GM12878 (cell line): Measurements from ENCODE around the gene FDX2. TPM values are rescaled to one million over a fixed set of nuclear protein-coding genes. Genes with fewer than 3 reads are reported as not detected.

ENCODE experiments used
- ATAC-seq: fragments of 200-7000 bp; cut with Tn5 transposase; 3 replicates; pipeline ENCODE4 v1.9.1; 2020; ENCODE audit warnings: mild to moderate bottlenecking, moderate library complexity
- BruUV-seq: library from RNA; stranded (reverse); fragments of 400-500 nt; replicated peaks from 2 replicates; lab custom pipeline; 2021; lab: Mats Ljungman, UMichigan
- CTCF ChIA-PET: fragments of 300-600 bp; sonication (Branson Sonifier 250); formaldehyde crosslinking; extraction: SDS; loops from one replicate; lab custom pipeline; 2021; ENCODE audit warnings: inconsistent platforms; lab: Yijun Ruan, JAX
- POLR2A ChIA-PET: fragments of 350-600 bp; formaldehyde crosslinking; extraction: SDS; loops from one replicate; lab custom pipeline; 2021; ENCODE audit warnings: inconsistent platforms; lab: Charles Lee
- RAD21 ChIA-PET: fragments of 300-600 bp; sonication (Branson Sonifier 250); formaldehyde crosslinking; loops from one replicate; lab custom pipeline; 2023; ENCODE audit warnings: antibody characterized with exemption; ENCODE audit not compliant: unreplicated experiment; lab: Charles Lee
- SMC1A ChIA-PET: fragments of 300-600 bp; sonication (Branson Sonifier 250); formaldehyde crosslinking; loops from one replicate; lab custom pipeline; 2023; ENCODE audit not compliant: unreplicated experiment, uncharacterized antibody; lab: Charles Lee
- DNase-seq: peaks from one replicate; pipeline ENCODE4 v3.0.0-alpha.2; 2011; ENCODE audit warnings: low read depth, low spot score
- FAIRE-seq: peaks from 3 replicates; lab custom pipeline; 2011; peaks lifted over from hg19 to GRCh38; lab: Jason Lieb, UNC
- H2AFZ ChIP-seq: 2 replicates; pipeline ENCODE4 v1.6.0; 2011; ENCODE audit warnings: low read depth, low read length, control low read depth; ENCODE audit not compliant: control insufficient read depth
- H3K27ac ChIP-seq: 2 replicates; pipeline ENCODE4 v1.5.1; 2011; ENCODE audit warnings: control low read depth; ENCODE audit not compliant: control insufficient read depth, insufficient read depth
- H3K27me3 ChIP-seq, 2 experiments: replicated peaks in 1 of 2; 2 replicates each; pipeline versions ENCODE4 v1.6.0 to v1.6.1; 2011; ENCODE audit warnings: low read length in 1 of 2; ENCODE audit not compliant: control insufficient read depth in 2 of 2, insufficient read depth in 2 of 2
- H3K36me3 ChIP-seq, 2 experiments: 2 replicates each; pipeline ENCODE4 v1.5.1; 2011; ENCODE audit warnings: low read length in 1 of 2; ENCODE audit not compliant: control insufficient read depth in 2 of 2, insufficient read depth in 2 of 2
- H3K4me1 ChIP-seq: 2 replicates; pipeline ENCODE4 v1.6.1; 2011; ENCODE audit warnings: mild to moderate bottlenecking, low read length, moderate library complexity, mixed read lengths; ENCODE audit not compliant: control insufficient read depth, insufficient read depth
- H3K4me2 ChIP-seq: 2 replicates; pipeline ENCODE4 v1.6.0; 2011; ENCODE audit warnings: control low read depth; ENCODE audit not compliant: control insufficient read depth, insufficient read depth
- H3K4me3 ChIP-seq: fragments of 200-600 bp; sonication (generic); 2 replicates; pipeline ENCODE4 v1.5.1; 2016
- H3K79me2 ChIP-seq: 2 replicates; pipeline ENCODE4 v1.6.0; 2011; ENCODE audit warnings: low read length; ENCODE audit not compliant: control insufficient read depth, insufficient read depth
- H3K9ac ChIP-seq: 2 replicates; pipeline ENCODE4 v1.8.0; 2011; ENCODE audit warnings: low read length, control low read depth, mixed read lengths; ENCODE audit not compliant: control insufficient read depth, insufficient read depth
- H3K9me3 ChIP-seq: replicated peaks from 3 replicates; pipeline ENCODE4 v1.5.1; 2011; ENCODE audit warnings: mild to moderate bottlenecking, low read length; ENCODE audit not compliant: control insufficient read depth, insufficient read depth
- H4K20me1 ChIP-seq: 2 replicates; pipeline ENCODE4 v1.6.0; 2011; ENCODE audit not compliant: control insufficient read depth, insufficient read depth
- POLR2A ChIP-seq: IDR thresholded peaks from 2 replicates; pipeline ENCODE4 v1.6.1; 2011; ENCODE audit warnings: low read depth, mild to moderate bottlenecking, low read length
- POLR2AphosphoS5 ChIP-seq: IDR thresholded peaks from 2 replicates; pipeline ENCODE4 v1.6.1; 2011; ENCODE audit warnings: mild to moderate bottlenecking, low read length, inconsistent platforms
- WGBS: methylation state at CpG from one replicate; pipeline ENCODE4 v1.1.6; 2016; ENCODE audit warnings: low lambda C conversion rate; ENCODE audit not compliant: insufficient replicate concordance, insufficient coverage; ENCODE audit errors: missing lambda C conversion rate; 5-methylcytosine and 5-hydroxymethylcytosine counted together
- in situ Hi-C: fragments of 300-500 bp; cut with MboI; formaldehyde crosslinking; loops from 9 replicates; pipeline ENCODE4 v1.14.3; 2018; ENCODE audit warnings: mixed read lengths
- intact Hi-C: fragments of 100-400 bp; cut with micrococcal nuclease; formaldehyde crosslinking; loops from one replicate; pipeline ENCODE4 v1.14.2; 2022; ENCODE audit not compliant: unreplicated experiment
- polyA plus RNA-seq, 11 experiments: library from polyadenylated mRNA; depleted of rRNA in 4 of 11; unstranded in 6 of 11; stranded (reverse) in 5 of 11; fragments of >200 nt; fragmentation: Nextera tagmentation in 4 of 11; fragmentation: Illumina TruSeq in 1 of 11; extraction: Ambion mirVana in 4 of 11; extraction: Trizol in 1 of 11; gene quantifications; 1 replicate in 1 of 11; 2 replicates in 10 of 11; pipeline versions ENCODE4 v1.2.1 to v1.2.3, GENCODE V29; 2011 to 2016; ENCODE audit warnings: inconsistent platforms in 2 of 11, missing spikeins in 2 of 11, low read depth in 1 of 11
- total RNA-seq, 4 experiments: library from RNA; depleted of rRNA in 3 of 4; stranded (reverse); fragments of >200 nt in 3 of 4; fragmentation: Illumina TruSeq in 1 of 4; extraction: Trizol in 1 of 4; gene quantifications; 2 replicates each; pipeline versions ENCODE4 v1.2.1 to v1.2.3, GENCODE V29; 2013 to 2021
- TF ChIP-seq, protein P1 (sequence below): fragments of 450-650 bp; IDR thresholded peaks from 2 replicates; pipeline ENCODE4 v1.6.1; 2017; ENCODE audit warnings: mild to moderate bottlenecking, moderate library complexity

Gene FDX2
- total and polyA plus RNA-seq, 10 of the 15 experiments (the other 5 are each of a cell fraction or from before 2014, with no cell fraction given): 1.4 to 50.4 (median 24.7) TPM

DNA sequence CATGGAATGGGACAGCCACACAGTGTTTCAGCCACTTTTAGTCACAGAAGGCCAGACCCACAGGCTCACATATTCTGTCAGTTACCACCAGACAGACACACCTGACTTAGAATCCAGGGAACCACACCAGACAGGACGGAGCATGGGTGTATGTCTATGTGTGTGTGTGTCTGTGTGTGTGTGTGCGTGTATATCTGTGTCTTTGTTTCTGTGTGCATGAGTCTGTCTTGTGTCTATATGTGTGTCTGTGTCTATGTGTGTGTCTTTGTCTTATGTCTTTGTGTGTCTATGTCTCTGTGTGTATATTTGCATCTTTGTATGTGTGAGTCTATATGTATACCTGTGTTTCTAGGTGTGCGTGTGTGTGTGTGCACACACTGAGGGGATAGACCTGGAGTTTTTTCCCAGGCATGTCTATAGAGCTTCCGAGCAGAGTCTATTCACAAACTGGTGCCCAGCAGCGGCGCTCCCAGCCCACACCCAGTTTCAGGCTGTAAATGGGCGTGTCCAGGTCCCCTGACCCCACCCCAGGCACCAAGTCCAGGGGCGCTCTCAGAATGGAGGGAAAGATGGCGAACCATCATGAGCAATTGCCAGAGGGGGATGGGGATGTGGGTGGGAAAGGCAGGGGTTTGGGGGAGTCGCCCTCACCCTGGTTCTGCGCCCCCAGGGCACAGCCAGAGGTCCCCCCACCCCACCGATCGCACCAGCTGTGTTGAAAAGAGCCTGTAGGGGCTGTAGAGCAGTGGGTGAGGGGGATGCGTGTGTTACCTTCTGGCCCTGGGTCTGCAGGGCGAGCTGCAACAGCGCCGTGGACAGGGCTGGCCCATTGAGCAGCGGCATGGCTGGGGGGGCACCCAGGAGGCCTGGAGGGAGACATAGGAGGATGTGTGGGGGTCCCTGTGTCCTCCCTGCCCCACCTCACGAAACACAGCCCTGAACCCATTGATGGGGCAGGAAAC lies 6.3 kb upstream of the FDX2 start:
- no peak overlapping the region for H3K27ac ChIP-seq
- H3K4me1 ChIP-seq: no peaks in the 10 kb centered on the region
- RAD21 ChIA-PET: no interaction called here
- no peak overlapping the region for H2AFZ ChIP-seq
- BruUV-seq: no TSS peak
- no peaks in the 10 kb centered on the region for H3K9me3 ChIP-seq
- in situ Hi-C loops (no loop called here), intact Hi-C loops (no loop called here)
- TF ChIP-seq POLR2A (0 out of 2 replicates have a peak, but pooled peaks have one; percentile 15), POLR2AphosphoS5 (0 out of 2 replicates have a peak, but pooled peaks have one; percentile 62)
- TF ChIP-seq, protein P1, sequence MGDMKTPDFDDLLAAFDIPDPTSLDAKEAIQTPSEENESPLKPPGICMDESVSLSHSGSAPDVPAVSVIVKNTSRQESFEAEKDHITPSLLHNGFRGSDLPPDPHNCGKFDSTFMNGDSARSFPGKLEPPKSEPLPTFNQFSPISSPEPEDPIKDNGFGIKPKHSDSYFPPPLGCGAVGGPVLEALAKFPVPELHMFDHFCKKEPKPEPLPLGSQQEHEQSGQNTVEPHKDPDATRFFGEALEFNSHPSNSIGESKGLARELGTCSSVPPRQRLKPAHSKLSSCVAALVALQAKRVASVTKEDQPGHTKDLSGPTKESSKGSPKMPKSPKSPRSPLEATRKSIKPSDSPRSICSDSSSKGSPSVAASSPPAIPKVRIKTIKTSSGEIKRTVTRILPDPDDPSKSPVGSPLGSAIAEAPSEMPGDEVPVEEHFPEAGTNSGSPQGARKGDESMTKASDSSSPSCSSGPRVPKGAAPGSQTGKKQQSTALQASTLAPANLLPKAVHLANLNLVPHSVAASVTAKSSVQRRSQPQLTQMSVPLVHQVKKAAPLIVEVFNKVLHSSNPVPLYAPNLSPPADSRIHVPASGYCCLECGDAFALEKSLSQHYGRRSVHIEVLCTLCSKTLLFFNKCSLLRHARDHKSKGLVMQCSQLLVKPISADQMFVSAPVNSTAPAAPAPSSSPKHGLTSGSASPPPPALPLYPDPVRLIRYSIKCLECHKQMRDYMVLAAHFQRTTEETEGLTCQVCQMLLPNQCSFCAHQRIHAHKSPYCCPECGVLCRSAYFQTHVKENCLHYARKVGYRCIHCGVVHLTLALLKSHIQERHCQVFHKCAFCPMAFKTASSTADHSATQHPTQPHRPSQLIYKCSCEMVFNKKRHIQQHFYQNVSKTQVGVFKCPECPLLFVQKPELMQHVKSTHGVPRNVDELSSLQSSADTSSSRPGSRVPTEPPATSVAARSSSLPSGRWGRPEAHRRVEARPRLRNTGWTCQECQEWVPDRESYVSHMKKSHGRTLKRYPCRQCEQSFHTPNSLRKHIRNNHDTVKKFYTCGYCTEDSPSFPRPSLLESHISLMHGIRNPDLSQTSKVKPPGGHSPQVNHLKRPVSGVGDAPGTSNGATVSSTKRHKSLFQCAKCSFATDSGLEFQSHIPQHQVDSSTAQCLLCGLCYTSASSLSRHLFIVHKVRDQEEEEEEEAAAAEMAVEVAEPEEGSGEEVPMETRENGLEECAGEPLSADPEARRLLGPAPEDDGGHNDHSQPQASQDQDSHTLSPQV: no peak
- no peak overlapping the region for H3K4me2 ChIP-seq
- CTCF ChIA-PET: no interaction called here
- POLR2A ChIA-PET: no interaction called here
- peaks cover 5 to 46% of the 10 kb centered on the region in 2 experiments; a peak in 3 of 4 replicates for H3K36me3 ChIP-seq
- no peak for FAIRE-seq
- H3K27me3 ChIP-seq: no peaks in the 10 kb centered on the region
- 90% methylated on average over 19 of the region's 19 CpGs for WGBS
- ATAC-seq: no peak
- no peak overlapping the region for H3K9ac ChIP-seq
- SMC1A ChIA-PET: no interaction called here
- no peaks in the 10 kb centered on the region for H4K20me1 ChIP-seq
- H3K4me3 ChIP-seq: no peak overlapping the region
- H3K79me2 ChIP-seq: no peaks in the 10 kb centered on the region
- no peak for DNase-seq
